ENCODE measurements around the gene PIEZO2. TPM values are rescaled to one million over a fixed set of nuclear protein-coding genes. Genes with fewer than 3 reads are reported as not detected.

Gene PIEZO2
- total and polyA plus RNA-seq, 2 of the 8 experiments (the other 6 are each of a cell fraction or from before 2014, with no cell fraction given): 4.7 to 16.5 TPM

- TF ChIP-seq CHD7 (IDR thresholded peaks at IDR 0.05; ENCODE audit: insufficient replicate concordance, low read length) (no peak), NRF1 (IDR thresholded peaks at IDR 0.05; ENCODE audit: low read depth, low read length) (no peak), KDM1A (IDR thresholded peaks at IDR 0.05; ENCODE audit: borderline replicate concordance, low read length) (no peak), SP1 (IDR thresholded peaks at IDR 0.05; ENCODE audit: low read depth, low read length) (no peak), CEBPB (IDR thresholded peaks at IDR 0.05; ENCODE audit: low read depth, low read length) (no peak), SRF (IDR thresholded peaks at IDR 0.05; ENCODE audit: low read depth, low read length) (no peak), EP300 (IDR thresholded peaks at IDR 0.05; ENCODE audit: borderline replicate concordance in 1 of 2, low read depth in 2 of 2, low read length in 2 of 2) (no peak), PHF8 (conservative IDR thresholded peaks at IDR 0.05; ENCODE audit: low read depth, low read length) (no peak), TEAD4 (IDR thresholded peaks at IDR 0.05; ENCODE audit: low read depth, low read length) (no peak), GABPA (IDR thresholded peaks at IDR 0.05; ENCODE audit: borderline replicate concordance, insufficient read depth, low read length) (no peak), CHD2 (IDR thresholded peaks at IDR 0.05; ENCODE audit: low read length) (no peak)
Measured at GRCh38 chr18:11175266-11175979, 26.1 kb upstream of the PIEZO2 start (continued).
